RPMI8226 (cell line): ENCODE measurements around the gene MAML2.
"Not testable (repeated sequence)": the region's sequence is repeated elsewhere in the genome, so short reads cannot be mapped to it uniquely, and the experiment has no call there.

Experiments used
- DNase-seq: peaks from one replicate; pipeline ENCODE4 v3.0.0-alpha.2; 2015

Gene MAML2

DNA sequence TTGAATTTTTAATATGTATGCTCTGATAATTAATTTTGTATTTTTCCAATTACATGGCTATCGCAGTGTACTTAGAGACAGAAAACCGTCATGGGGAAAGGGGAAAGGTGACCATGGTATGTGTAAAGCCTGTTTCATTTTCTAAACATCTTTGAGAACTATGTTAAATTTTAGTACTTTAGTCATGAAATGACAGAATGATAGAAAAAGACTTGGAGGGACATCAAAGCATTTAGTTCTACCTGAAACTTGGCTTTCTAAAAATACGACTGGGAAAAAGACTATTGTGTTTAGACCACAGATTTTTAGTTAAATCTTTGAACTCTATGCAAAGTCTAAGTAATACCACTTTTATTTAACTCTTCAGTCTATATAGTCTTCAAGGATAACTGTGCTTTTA, 54.1 kb downstream of the MAML2 start:
- no peak for DNase-seq

DNA sequence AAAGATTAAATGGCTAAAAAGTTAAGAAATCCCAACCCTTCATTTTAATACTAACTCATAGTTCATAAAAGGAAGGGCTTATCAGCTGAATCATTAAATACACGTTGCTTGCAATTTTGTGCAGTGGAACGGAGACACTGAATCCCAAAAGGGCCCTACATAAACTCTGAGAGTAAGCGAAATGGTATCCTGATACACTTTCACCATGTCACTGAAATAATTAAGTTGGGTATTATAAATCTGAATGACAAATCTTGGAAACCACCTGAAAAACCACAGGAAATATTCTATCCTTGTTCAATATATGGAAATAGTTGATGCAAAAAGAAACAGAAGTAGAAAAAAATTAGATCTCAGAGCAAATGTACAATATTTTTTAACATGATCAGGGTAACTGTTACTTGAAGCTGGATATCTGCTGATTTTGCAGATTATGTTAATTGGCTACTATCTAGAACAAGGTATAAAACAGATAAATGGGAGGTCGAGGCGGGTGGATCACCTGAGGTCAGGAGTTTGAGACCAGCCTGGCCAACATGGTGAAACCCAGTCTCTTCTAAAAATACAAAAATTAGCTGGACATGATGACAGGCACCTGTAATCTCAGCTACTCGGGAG, 55.1 kb downstream of the MAML2 start:
- no peak for DNase-seq

DNA sequence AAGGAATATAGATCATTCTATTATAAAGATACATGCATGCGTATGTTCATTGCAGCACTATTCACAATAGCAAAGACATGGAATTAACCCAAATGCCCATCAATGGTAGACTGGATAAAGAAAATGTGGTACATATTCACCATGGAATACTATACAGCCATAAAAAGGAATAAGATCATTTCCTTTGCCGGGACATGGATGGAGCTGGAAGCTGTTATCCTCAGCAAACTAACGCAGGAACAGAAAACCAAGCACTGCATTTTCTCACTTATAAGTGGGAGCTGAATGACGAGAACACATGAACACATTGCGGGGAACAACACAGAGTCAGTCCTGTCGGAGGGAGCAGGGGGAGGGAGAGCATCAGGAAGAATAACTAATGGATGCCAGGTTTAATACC, 57.0 kb downstream of the MAML2 start:
- DNase-seq = not testable (repeated sequence)

GRCh38 chr11:96284917-96285316, 58.1 kb downstream of the MAML2 start:
- DNase-seq = no peak

- no peak for DNase-seq
Observed at GRCh38 chr11:96284401-96284800, 58.6 kb downstream of the MAML2 start.

DNA sequence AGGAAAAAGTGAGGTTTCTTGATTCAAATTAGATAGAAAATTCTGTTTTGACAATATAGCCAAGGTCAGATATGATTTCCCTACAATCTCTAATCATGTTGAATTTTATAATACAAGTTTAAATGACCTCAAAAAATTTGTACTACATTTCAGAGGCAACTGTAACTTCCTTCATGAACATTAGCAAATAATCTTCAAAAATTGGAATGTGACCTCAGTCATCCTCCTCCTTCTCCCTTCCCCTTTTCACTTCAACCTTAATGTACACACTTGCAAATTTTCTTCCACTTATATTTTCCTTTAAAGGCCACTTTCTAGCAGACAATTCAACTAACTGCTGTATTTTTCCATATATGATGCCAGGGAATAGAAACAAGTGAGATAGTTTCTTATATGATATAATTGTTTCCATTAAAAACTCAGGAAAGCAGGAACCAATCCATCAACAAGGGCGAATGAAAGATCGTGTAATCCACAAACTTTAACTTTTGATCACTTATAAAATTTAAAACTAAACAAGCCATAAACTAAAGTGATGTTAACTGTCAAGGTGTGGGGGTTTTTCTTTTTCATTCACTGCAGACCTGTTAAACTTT, 60.3 kb downstream of the MAML2 start:
- DNase-seq = no peak

- no peak for DNase-seq
Observed at GRCh38 chr11:96280444-96280843, 62.6 kb downstream of the MAML2 start.

DNA sequence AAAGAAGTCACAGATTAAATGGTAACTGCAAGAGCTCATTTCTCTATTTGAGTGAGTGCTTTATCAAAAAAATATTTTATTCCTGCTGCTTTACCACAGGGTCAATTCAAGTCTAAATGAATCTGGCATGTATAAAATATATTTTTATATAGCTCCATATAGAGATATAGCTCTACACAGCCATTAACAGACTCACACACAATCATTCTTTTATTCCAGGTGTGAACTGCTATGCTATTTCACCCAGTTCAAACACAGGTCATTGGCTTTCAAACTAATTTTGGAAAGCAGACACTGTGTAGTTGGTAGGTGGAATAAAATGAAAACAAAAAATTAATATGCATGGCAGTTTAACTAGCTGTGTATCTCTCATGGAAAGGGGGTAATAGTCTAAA, 63.1 kb downstream of the MAML2 start:
- DNase-seq = no peak

DNA sequence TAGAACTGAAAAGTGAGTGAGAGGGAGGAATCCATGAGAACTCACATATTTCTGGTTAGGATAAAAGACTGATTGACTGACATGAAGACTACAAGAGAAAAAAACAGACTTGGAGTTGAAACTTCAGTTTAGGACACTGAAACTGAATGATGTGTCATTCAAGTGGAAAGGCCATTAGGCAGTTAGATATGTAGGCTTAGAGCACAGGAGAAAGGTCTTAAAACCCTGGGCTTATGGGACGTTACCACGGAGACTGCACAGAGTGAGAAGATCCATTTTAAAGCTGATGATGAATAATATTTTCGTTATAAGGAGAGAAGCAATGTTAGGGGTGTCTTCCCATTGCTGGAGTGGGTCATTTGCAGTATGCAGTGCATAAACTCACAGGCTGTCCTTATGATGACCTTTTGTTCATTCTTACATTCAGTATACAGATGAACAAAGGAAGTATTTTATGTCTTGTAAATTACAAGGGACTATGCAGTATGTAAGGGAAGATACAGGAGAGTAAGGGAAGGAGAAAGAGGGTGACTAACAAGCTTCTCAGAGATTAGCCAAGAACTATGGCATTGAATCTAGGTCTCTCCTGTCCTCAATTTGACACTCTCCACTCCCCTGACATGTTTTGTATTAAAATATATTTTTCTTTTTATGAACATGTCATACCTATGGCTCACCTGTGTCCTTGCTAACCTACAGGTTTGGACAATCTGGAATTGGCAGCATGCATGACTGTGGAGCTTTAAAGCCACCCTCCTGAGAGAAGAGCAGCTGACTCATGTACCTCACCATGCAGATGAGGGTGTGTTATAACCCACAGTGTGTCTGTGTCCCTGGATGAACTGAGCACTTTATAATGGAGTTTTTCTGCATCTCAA, 63.7 kb downstream of the MAML2 start:
- peak; percentile 8 for DNase-seq

DNA sequence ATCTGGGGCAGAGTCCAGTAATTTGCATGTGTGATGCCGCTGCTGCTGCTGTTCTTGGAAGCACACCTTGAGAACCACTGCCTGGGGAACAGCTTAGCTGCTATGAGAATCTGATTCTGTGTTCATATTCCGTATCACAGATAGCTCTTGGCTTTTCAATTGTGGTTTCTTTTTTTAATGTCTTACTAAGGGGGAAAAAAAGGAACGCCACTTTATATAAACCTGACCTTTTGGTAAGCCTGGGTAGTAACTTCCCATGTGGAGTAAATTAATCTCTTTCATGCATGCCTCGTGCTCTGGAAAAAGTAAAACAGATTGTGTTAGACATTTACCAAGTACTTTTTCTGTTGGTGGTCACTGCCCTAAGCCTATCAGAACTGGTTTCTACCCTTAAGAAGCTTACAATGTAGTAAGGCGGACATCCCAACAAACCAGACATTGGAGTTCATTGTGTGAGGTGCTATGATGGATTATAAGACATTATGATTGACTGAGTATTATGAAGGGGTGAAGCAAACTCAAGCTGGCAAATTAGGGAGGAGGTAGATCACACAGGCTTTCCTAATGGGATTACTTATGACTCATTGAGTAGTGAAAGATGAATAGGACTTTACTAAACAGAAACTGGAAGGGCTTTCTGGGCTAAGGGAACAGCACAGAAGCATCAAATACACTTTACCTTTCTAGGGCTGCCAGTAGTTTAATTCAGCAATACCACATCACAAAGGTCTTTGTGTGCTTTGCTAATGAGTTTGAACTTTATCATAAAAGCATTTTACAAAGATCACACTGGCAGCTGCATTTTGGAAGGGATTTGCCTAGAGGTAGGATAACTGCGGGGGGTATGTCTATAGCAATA, 64.7 kb downstream of the MAML2 start:
- DNase-seq = no peak

GRCh38 chr11:96277696-96278038, 65.3 kb downstream of the MAML2 start:
- no peak for DNase-seq

DNA sequence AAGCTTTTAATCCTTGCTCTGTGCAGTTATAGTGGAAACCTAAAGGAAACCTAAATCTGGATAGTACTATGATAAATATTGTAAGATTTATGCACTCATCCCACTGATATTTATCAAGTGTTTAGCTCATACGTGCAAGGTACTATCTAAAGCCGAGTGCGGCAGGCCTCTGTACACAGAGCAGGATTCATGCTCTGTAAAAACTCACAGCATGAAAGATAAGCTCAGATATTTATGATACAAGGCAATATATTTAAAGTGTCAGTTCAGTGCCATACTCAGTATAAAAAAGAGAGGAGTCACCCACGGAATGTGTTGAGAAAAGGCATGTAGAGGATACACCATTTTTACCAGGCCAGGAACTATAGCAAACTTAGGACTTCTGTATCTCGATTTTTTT, 66.2 kb downstream of the MAML2 start:
- no peak for DNase-seq

DNA sequence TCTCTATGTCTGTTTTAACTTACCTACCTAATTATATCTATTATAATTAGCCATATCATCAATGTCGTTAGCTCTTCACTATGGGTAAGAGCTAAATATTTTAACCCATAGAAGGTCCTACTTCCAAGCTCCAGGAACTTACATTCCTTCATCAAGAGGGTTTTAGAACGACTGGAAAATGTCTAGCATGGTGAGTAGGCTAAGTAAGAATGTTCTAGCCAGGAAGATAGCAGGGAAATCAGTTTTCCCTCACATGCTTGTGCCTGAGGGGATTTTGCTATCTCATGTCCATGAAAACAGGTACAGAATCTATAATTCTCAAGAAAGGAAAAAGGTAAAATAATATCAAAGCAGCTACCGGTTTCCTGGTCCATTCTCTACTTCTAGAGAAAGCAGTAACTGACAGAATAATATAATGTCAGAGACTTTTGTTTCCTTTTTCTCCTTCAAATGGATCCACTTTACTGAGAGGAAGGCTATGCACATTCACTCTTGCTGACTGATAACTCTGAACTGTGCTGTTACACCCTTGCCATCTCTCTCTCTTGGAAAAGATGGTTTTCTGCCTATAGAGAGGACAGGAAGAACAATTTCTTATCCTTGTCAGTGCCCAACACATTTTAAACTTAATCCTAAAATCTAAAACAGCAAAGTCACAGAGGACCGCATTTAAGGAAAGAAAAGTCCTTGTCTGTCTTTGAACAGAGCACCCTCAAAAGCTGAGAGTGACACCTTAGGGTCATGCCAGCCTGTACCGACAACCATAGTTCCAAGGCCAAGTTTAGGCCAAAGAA, 67.0 kb downstream of the MAML2 start:
- no peak for DNase-seq

- DNase-seq = no peak
Observed at GRCh38 chr11:96273507-96273906, 69.5 kb downstream of the MAML2 start.

DNA sequence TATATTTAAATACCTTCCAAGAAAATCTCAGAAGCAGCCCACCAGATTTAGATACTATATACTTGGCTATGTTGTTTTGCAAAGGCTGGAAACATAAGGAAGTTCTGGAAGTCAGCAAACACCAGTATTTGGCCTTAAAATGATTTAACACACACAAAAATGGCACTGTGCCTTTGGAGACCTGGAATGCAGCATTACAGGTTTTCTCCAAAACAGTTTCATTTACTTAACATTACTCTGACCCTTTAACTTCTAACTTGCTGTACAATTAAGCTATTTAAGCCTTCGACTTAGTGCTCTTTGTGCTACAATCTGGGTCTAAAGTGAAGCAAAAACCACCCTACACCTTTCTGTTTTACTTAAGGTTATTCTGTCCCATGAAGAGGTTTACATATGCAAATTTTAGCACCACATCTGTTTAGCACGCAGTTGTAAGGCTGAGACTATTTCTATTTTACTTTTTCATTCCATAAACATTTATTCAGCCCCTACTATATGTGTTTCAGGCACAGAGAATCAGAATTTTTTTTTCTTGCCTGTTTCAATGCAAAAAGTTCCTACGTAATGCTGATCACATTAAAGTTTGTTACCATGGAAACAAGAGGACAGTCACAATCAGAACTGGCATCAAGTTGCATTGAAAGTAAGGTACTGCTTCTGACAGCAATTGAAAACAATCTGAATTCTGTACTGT, 70.3 kb downstream of the MAML2 start:
- no peak for DNase-seq

DNA sequence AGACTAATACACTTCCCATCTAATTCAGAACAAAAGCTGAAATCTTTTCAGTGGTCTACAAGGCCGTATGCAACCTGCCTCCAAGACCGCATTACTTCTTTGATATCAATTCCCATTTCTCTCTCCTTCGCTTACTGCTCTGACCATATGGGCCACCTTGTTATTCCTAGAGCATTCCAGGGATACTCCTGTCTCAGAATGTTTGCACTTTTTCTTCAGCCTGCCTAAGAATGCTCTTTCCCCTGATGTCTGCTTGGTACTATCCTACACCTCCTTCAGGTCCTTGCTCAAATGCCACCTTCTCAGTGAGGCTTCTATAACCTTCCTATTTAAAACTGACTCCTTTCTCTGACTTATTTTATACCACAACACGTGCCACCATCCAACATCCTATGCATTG, 71.2 kb downstream of the MAML2 start:
- DNase-seq = no peak

DNA sequence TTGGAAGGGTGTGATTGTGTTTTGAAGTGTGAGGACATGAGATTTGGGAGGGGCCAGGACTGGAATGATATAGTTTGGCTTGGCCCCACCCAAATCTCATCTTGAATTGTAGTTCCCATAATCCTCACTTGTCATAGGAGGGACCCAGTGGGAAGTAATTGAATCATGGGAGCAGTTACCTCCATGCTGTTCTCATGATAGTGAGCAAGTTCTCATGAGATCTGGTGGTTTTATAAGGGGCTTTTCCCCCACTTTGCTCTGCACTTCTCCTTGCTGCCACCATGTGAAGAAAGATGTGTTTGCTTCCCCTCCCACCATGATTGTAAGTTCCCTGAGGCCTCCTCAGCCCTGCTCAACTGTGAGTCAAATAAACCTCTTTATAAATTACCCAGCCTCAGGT, 71.6 kb downstream of the MAML2 start:
- not testable (repeated sequence) for DNase-seq

DNA sequence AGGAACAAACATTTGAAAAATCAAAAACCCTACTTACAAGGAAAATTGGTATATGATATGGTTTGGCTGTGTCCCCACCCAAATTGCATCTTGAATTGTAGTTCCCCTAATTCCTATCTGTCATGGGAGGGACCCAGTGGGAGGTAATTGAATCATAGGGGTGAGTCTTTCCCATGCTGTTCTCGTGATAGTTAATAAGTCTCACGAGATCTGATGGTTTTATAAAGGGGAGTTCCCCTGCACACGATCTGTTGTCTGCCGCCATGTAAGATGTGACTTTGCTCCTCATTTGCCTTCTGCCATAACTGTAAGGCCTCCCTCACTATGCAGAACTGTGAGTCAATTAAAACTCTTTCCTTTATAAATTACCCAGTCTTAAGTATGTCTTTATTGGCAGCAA, 74.5 kb downstream of the MAML2 start:
- not testable (repeated sequence) for DNase-seq

DNA sequence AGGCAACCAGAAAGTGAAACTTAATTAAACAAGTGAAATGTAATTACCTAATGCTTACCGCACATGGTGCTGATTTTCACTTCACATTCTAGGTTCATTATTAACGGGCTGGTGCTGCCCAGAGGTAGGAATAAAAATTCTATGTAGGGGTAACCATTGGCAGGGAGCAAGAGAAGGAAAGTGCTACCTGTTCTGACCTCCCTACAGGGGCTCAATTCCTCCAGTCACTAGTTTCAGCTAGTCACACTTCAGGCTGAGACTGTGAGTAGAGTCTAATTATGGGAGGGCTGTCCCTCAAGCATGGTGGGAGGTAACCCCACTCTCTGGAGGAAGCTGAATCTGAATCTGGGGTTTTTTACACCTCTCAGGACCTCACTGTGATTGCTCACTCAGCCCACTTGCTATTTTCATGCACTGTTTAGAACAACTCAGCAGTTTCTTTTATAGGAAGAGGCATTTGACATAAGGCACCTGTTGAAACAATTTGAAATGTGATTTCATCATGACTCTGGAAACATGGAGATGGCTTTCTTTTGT, 75.4 kb downstream of the MAML2 start:
- peak; percentile 82 for DNase-seq

DNA sequence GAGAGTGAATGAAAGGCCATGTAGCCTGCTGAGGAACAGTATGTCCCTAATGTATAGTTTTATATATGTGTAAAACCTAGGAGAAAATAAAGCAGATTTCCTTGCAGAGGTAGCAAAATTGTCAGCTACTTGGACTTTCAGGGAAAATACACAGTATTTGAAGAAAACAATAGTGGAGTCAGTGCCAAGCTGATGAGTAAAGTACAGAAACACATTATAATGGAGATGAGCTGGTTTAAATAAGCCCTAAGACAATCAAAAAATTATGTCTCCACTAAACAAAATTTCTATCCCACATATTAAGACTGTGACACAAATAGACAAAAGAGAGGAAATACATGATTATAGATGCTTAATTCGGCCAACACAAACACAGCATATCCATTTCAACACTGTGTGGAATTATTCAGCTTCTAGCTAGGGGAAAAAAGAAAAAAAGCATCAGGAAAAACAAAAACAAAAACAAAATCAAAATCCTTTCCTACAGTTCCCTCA, 75.9 kb downstream of the MAML2 start:
- DNase-seq = no peak

GRCh38 chr11:96265972-96266371, 77.0 kb downstream of the MAML2 start:
- DNase-seq = no peak
